ENCODE results near the gene ING3.

The ING3 gene

DNA sequence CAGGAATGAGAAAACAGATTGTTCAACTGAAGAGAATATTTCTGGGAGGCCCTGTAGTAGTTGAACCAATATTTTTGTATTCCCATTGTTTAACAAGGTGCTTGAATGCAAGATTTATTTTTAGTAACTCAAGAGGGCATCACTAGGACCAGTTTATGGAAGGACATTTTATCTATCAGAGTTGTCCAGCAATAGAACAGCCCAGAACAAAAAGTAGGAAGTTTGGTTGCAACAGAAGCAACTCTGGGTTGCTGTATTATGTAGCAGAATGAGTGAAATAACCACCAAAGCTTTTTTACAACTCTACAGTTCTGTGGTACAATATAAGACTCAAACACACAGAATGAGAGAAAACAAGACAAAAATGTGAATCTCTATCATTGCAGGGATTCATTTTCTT lies 72.6 kb downstream of the ING3 start:
- H3K4me2 ChIP-seq, result no peak overlapping the region
- H3K9ac ChIP-seq, result no peak overlapping the region
- H3K27me3 ChIP-seq (ENCODE audit: insufficient read depth, low read depth), result no peaks in the 10 kb centered on the region
- H3K27ac ChIP-seq, result no peak overlapping the region
- H3K79me2 ChIP-seq (ENCODE audit: insufficient read depth, low read depth), result no peaks in the 10 kb centered on the region
- H3K4me3 ChIP-seq (IDR thresholded peaks at IDR 0.05; ENCODE audit: insufficient read depth, low read depth, low read length), result no peak overlapping the region
- H3K36me3 ChIP-seq (ENCODE audit: insufficient read depth), result no peaks in the 10 kb centered on the region
- H3K4me1 ChIP-seq (ENCODE audit: low read depth, poor library complexity, severe bottlenecking), result peaks cover 5% of the 10 kb centered on the region
- TF ChIP-seq, protein P1, sequence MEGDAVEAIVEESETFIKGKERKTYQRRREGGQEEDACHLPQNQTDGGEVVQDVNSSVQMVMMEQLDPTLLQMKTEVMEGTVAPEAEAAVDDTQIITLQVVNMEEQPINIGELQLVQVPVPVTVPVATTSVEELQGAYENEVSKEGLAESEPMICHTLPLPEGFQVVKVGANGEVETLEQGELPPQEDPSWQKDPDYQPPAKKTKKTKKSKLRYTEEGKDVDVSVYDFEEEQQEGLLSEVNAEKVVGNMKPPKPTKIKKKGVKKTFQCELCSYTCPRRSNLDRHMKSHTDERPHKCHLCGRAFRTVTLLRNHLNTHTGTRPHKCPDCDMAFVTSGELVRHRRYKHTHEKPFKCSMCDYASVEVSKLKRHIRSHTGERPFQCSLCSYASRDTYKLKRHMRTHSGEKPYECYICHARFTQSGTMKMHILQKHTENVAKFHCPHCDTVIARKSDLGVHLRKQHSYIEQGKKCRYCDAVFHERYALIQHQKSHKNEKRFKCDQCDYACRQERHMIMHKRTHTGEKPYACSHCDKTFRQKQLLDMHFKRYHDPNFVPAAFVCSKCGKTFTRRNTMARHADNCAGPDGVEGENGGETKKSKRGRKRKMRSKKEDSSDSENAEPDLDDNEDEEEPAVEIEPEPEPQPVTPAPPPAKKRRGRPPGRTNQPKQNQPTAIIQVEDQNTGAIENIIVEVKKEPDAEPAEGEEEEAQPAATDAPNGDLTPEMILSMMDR (conservative IDR thresholded peaks at IDR 0.05; ENCODE audit: low read depth, low read length), result no peak
- H2AFZ ChIP-seq (ENCODE audit: low read depth), result no peak overlapping the region
- H4K20me1 ChIP-seq (ENCODE audit: insufficient read depth), result no peaks in the 10 kb centered on the region

DNA sequence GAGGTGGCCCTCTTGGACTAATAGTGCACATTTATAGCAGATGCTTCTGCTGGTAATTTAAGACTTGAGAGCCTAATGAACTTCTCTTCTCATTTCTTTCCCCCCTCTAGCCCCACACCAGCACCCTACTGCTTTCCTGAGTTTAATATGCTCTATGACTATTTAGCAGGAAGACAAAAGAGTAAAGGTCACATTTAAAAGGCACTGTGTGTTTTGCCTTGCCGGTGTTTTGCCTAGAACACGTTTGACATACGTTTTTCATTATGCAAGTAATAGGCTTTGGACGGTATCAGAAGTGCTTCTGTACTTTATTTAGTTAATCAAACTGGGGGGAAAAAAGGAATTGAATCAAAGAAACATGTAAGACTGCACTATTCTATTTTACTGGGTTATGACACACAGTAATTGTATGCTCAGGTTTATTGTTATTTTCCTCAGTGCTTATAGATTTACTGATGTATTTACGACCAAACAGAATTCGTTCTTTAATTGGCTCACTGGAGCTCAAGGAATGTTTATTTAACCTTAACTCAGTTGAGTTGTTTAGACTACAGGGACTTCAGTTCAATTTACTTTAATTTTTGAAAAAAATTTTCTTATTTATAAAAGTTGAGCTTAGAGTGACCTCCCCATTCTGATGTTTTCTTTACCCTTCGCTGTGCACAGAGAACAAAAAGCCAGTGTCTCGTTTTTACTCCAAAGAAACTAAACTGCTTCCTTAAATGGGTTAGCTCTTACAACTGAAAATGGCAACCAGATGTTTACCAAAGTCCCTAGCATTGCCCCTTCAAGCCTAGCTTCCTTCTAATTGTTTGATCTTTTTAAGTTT lies 73.3 kb downstream of the ING3 start:
- H3K4me2 ChIP-seq, result no peak overlapping the region
- no peaks in the 10 kb centered on the region for H3K79me2 ChIP-seq (ENCODE audit: insufficient read depth, low read depth)
- TF ChIP-seq, protein P1 (conservative IDR thresholded peaks at IDR 0.05; ENCODE audit: low read depth, low read length), result no peak
- H3K4me1 ChIP-seq (ENCODE audit: low read depth, poor library complexity, severe bottlenecking), result peaks cover 5% of the 10 kb centered on the region
- H3K27me3 ChIP-seq (ENCODE audit: insufficient read depth, low read depth), result no peaks in the 10 kb centered on the region
- H2AFZ ChIP-seq (ENCODE audit: low read depth), result no peak overlapping the region
- no peaks in the 10 kb centered on the region for H3K36me3 ChIP-seq (ENCODE audit: insufficient read depth)
- H4K20me1 ChIP-seq (ENCODE audit: insufficient read depth), result no peaks in the 10 kb centered on the region
- no peak overlapping the region for H3K4me3 ChIP-seq (IDR thresholded peaks at IDR 0.05; ENCODE audit: insufficient read depth, low read depth, low read length)
- no peak overlapping the region for H3K27ac ChIP-seq
- H3K9ac ChIP-seq, result no peak overlapping the region

DNA sequence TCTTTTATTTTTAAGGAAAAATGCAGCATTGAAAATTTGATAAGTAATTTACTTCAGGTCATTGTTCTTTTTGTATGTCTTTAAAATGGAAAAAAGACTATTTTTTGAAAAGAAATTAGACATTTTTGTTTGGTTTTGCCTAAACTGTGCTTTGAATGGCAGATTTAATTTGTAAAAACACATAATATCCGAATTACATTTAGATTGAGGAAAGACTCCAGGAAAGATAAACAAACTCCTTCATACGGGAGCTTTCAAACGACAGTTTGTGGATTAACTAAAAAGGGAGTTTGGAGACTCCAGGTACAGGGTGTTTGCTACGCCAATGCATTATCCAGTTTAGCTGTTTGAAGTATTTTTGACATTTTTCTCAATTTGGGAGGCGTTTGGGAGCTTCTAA lies 74.0 kb downstream of the ING3 start:
- Histone ChIP-seq H2AFZ (ENCODE audit: low read depth) (no peak overlapping the region), H3K4me1 (ENCODE audit: low read depth, poor library complexity, severe bottlenecking) (peaks cover 5% of the 10 kb centered on the region), H3K36me3 (ENCODE audit: insufficient read depth) (no peaks in the 10 kb centered on the region), H4K20me1 (ENCODE audit: insufficient read depth) (no peaks in the 10 kb centered on the region), H3K9ac (no peak overlapping the region), H3K4me2 (no peak overlapping the region), H3K27me3 (ENCODE audit: insufficient read depth, low read depth) (no peaks in the 10 kb centered on the region), H3K4me3 (IDR thresholded peaks at IDR 0.05; ENCODE audit: insufficient read depth, low read depth, low read length) (no peak overlapping the region), H3K79me2 (ENCODE audit: insufficient read depth, low read depth) (no peaks in the 10 kb centered on the region), H3K27ac (no peak overlapping the region)
- TF ChIP-seq, protein P1 (conservative IDR thresholded peaks at IDR 0.05; ENCODE audit: low read depth, low read length), result no peak

DNA sequence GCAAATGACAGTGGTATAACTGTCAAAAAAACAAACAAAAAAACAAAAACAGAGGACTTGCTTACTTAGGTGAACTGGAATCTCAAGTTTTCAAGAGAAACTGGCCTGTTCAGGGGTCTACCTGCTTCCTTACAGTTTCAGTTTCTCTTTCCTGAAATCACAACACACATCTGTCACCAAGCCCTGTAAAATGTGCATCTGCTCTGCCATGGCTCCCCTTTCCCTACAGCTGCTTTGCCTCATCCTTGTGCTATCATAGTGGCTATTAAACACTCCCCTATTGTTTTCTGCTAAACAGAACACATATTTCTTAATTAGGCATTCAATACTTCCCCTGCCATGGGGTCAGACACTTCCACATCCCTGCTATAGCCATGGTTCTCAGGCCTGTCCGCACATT lies 75.6 kb downstream of the ING3 start:
- Histone ChIP-seq H3K9ac (no peak overlapping the region), H3K79me2 (ENCODE audit: insufficient read depth, low read depth) (no peaks in the 10 kb centered on the region), H2AFZ (ENCODE audit: low read depth) (no peak overlapping the region), H3K27ac (no peak overlapping the region), H4K20me1 (ENCODE audit: insufficient read depth) (no peaks in the 10 kb centered on the region), H3K4me1 (ENCODE audit: low read depth, poor library complexity, severe bottlenecking) (peaks cover 5% of the 10 kb centered on the region), H3K36me3 (ENCODE audit: insufficient read depth) (no peaks in the 10 kb centered on the region), H3K4me3 (IDR thresholded peaks at IDR 0.05; ENCODE audit: insufficient read depth, low read depth, low read length) (no peak overlapping the region), H3K4me2 (no peak overlapping the region), H3K27me3 (ENCODE audit: insufficient read depth, low read depth) (no peaks in the 10 kb centered on the region)
- TF ChIP-seq, protein P1 (conservative IDR thresholded peaks at IDR 0.05; ENCODE audit: low read depth, low read length), result no peak

Measured in KMS-11 (cell line).